Activated CD4-positive, CD25-positive, alpha-beta regulatory T cell (primary cell): ENCODE results near the gene IGFBP2.

Source experiments
- DNase-seq, 4 experiments: peaks; one replicate each; lab custom pipeline; 2025; lab: John Stamatoyannopoulos, UW

Gene IGFBP2

DNA sequence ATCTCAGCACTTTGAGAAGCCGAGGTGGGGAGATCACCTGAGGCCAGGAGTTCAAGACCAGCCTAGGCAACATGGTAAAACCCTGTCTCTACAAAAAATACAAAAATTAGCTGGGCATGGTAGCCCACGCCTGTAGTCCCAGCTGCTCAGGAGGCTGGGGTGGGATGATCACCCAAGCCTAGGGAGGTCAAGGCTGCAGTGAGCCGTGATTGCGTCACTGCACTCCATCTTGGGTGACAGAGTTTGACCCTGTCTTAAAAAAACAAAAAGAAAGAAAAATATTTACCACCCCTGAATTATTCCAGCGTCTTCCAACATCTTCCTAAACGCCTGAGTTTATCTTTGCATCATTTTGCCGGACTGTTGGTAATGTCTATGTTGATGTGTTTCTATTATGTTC, 68.3 kb downstream of the IGFBP2 start:
- DNase-seq = no peak

DNA sequence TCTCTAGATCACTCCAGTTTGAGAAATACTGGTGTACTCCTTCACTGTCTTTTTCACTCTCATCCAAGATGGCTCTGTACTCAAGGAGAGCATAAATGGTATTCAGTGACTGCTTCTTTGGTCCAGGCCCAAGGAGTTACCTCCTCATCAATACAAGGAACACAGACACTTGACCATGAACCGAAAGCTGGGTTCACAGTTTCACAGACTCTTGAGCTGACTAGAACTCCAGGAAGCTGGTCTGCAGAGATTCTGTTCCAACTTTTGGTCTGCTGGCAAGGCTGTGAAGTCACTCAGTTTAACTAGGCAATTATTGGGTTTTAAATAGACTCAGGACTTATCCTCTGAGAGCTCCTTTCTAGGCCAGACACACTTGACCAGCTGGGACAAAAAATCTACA, 69.5 kb downstream of the IGFBP2 start:
- DNase-seq = no peak

DNA sequence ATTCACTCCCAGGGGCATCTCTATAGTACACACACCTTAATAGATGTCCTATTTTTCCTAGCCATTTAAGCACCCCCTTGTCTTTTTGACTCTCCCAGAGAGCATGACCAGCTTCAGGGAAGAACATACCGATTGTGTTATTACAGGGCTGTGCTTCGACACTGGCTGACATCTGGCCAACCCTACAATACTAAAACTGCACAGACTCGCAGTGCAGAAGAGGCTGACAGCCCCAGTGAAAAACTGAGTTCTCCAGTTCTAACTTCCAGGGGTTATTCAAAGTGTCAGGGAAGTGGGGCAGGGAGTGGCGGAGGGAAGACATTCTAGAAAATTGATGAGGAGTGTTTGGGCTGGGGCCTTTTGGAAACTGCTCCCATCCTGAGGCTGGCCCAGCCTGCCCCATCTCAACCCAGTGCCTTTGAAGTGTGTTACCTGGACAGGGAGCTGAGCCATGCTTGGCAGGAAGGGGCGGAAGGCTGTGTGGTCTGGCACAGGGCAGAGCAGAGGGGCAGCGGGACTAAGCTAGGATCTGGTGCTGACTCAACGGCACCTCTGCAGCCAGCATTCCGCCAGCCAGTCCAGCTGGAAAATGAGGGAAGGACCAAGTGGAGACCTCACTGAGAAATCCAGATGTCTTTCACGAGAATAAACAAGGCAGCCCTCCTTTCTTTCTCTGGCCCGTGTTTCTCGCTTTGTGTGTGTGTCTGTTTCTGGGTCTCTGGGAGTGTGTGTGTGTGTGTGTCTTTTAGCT, 77.5 kb downstream of the IGFBP2 start:
- DNase-seq = no peak

DNA sequence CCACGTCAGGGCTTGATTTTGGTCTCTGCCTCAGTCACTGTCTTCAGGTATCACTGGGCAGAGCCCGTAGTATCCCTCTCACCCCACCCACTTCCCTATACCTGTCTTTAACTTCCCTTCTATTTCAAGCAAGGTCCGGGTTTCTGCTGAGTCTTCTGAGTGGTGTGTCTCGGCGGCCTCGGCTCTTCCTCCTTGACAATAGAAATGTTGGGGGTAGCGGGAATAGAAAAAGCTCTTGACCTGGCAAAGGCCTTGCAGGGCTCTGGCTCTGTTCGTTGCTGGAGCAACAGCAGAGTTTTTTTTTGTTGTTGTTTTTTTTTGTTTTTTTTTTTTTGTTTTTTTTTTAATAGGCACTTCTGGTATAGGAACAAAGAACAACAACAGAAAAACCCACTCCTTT, 78.1 kb downstream of the IGFBP2 start:
- no peak for DNase-seq

DNA sequence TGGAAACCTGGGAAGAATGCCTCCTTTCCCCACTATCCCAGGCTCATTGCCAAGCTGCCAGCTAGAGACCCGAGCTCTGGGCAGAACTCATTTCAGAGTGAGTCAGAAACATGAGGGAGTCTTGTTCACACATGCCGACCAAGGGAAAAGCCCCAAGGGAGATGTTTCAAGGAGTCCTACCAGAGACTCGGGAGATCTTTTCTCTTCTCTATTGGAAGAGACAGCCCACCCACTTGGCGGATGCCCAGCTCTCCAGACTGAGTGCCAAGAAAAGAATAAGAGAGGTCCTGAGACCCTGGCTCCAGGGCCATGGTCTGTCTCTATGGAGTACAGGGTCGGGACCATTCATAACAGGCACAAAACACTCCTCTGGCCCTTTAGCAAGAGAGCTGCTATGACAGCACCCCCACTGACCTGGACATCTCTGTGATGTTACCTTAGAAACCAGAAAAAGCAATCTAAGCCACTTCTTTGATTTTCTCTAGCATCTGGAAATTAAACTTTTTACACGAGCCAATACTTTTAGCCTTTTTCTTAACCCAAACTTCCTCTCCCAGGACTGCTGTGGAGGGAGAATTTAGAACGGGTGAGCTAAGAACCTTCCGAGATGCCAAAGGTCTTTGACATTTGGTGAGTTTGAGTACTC, 80.6 kb downstream of the IGFBP2 start:
- no peak for DNase-seq
